HG02938 (cell line): Measurements from ENCODE around the gene TRAF1.

Experiments
- ATAC-seq: cut with Tn5 transposase; IDR thresholded peaks from one replicate; pipeline ENCODE4 v1.9.1; 2021; ENCODE audit warnings: mild to moderate bottlenecking, moderate library complexity; ENCODE audit not compliant: unreplicated experiment

Gene TRAF1

DNA sequence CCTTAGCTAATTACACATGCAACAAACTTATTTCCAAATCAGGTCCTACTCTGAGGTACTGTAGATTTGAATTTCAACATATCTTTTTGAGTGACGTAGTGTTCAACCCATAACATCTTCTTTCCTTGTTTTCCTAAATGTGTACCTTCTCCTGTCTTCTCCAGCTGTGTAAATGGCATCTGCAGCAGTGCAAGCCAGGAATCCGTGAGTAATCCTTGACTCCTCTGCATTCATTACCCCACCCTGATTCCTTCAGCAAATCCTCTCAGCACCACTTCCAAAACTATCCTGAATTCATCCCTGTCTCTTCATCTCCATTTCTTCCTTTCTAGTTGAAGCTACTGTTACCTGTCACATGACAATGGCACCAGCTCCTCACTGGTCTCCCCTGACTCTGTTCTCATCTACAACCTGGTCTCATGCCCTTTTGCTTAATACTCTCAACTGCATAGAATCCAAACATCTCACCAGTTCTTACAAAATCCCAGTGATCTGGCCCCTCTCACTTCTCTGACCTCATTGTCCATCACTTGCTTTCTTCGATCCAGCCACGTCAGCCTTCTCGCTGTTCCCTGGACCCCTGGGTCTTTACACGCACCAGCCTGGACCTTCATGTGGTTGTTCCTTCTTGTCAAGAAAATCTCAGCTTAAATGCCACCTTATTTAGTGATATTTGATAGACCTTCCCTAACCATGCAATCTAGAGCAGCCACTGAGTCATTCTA is 14.6 kb upstream of the TRAF1 start:
- ATAC-seq: no peak

DNA sequence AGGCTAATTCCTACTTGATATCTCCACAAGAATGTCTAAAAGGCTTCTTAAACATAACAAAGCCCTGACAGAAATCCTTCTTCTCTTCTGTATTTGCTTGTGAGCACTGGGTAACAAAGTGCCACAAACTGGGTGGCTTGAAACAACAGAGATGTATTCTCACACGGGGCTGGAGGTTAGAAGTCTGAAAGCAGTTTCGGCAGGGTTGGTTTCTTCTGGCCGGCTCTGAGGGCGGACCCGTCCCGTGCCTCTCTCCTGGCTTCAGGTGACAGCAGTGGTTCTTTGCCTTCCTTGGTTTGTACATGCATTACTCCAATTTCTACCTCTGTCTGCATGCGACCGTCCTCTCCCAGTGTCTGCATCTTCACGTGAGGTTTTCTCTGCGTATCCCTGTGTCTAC is 14.0 kb upstream of the TRAF1 start:
- ATAC-seq: no peak

GRCh38 chr9:120938851-120939250 is 12.3 kb upstream of the TRAF1 start:
- ATAC-seq: no peak

DNA sequence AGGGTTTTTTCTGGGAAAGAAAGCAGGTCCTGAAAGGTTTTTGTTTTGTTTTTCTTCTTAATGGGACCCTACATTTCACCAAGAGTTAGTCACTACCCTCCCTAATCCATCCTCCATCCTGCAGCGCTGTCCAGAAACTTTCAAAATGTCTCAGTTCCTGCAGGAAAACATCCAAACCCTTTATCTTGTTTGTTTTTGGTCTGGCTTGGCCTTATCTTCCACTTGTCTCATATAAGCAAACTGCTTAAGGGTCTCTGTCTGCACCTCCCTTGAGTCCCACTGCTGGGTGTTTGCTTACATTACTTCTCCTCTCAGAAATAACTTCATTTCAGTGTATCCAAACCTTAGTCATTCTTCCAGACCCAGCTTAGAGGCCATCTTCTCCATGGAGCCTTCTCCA is 11.0 kb upstream of the TRAF1 start:
- no peak for ATAC-seq

GRCh38 chr9:120937127-120937526 is 10.5 kb upstream of the TRAF1 start:
- ATAC-seq: no peak

DNA sequence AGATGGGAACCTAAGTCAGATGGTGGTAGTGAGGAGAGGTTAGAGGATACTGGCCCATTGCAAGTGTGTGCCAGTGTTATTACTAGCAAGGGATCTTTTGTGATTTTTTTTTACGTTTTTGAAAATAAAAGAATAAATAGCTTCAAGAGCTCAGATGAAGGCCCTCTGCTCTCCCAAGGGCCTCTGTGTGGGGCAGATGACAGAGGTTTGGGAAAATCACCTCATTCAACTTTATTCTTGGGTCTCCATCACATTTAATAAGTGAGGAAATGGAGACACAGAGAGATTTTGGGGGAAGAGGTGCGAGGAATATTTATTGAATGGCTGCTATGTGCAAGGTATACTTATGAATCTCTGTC is 10.1 kb upstream of the TRAF1 start:
- ATAC-seq: no peak

DNA sequence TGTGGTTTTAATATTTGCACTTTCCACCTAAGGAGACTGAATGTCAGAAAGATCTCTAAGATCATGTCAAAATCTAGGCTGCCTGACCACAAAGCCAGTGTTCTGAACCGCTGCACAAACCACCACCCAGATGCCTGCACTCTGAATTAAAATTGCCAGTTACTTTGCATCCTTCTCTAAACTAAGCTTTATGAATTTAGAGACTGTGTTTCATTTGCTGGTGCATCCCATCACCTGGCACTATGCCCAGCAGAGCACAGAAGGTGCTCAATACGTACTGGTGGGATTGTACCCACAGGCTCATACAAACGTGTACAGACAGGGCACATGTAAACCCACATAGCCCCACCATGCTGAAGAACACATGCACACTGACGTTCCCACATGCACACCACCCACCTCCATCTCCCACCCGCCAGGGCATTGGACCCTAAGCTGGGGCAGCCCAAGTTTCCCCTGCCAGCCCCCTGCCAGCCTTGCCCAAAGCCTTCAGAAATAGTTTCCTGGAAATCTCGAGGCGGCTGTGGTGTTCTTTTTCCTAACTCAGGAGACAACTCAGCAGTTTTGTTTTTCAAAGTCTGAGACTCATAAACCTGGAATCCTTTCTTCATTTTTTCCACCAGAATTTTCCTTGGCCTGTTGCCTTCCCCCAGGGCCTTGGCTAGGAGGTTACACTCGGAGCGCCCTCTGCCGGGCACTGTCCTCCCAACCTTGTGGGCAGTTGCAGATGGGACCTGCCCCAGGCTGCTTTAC is 9.6 kb upstream of the TRAF1 start:
- ATAC-seq: peak; percentile 30

DNA sequence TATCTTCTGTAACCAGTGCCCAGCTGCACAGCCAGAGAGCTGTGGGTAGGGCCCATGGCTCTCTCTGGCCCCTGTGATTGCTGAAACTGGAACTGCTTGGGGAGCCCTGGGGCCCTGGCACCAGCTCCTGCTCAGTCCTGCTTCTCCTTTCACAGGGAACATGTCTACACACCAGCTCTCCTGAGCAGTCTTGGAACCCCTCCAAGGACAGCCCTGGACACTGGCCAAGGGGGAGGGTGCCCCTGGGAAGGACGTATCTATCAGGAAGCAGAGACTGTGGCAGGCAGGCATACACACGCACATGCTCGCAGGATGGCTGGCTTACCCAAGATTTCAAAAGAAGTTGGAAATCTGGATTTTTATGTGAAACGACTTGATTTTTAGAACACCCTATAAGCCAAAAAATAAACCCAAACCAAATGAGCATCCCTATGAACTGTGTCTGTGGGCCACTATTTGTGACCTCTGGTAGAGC is 8.8 kb upstream of the TRAF1 start:
- no peak for ATAC-seq

GRCh38 chr9:120934281-120934680 is 7.7 kb upstream of the TRAF1 start:
- no peak for ATAC-seq

- ATAC-seq: no peak
Measured at GRCh38 chr9:120933310-120934055, 6.9 kb upstream of the TRAF1 start.

- peak; percentile 0 for ATAC-seq
Measured at GRCh38 chr9:120932086-120932823, 5.7 kb upstream of the TRAF1 start.

- peak; percentile 62 for ATAC-seq
Measured at GRCh38 chr9:120931231-120932085, 4.9 kb upstream of the TRAF1 start.

DNA sequence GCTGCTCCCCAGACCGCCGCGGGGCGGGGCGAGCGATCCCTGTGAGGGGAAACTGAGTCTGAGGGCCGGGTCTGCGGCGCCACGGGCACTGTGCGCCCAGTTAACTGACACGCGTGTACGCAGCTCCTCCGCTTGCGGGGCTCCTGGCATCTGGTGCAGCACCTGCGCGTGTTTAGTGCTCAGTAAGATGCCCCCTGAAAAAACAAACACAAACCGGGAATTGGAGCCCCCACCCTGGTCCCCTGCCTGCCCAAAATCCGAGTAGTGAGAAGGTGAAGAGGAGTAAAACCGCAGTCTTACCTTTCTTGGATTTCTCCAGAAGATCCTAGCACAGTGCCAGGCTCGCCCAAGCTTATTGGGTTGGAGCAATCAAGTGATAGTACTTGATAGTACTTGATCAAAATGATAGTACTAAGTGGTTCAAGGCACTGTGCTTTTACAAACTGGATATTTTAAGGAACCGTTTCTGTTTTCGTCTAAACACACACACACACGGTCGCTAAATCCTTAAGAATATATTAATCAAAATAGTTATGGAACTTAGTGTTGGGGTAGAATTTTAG is 2.7 kb upstream of the TRAF1 start:
- ATAC-seq: no peak

DNA sequence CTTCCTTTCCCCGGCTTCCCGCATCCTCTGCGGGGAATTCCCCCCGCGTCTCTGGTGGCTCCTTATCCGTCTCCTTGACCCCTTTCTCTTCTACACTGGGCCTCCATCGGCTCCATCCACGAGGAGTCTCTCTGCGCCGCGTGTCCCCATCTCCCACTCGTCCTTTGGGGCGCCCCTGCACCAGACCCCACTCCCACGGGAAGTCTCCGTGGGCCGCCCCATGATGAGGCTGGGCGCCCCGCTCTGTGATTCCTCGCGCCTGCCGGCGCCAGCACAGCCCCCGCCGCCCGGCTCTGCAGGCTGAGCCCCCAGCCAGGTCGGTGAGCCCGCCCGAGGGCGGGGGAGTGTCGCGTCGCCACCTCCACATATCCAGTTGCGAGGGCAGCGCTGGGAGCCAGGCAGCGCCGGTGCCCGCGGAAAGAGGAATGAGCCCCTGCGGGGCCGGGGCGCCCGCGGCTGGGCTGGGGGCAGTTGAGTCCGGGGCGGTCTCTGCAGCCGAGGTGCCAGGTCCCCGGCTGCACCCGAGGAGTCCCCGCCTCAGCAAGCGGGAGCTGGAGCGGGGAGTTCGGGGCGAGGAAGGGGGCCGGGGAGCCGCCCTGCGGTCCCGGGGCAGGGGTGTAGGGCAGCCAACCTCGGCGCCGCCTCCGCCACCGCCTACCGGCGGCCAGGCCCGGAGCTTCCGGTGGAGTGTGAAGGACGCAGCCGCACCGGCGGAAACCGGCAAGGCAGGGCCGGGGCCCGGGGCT is 2.1 kb upstream of the TRAF1 start:
- ATAC-seq: no peak

DNA sequence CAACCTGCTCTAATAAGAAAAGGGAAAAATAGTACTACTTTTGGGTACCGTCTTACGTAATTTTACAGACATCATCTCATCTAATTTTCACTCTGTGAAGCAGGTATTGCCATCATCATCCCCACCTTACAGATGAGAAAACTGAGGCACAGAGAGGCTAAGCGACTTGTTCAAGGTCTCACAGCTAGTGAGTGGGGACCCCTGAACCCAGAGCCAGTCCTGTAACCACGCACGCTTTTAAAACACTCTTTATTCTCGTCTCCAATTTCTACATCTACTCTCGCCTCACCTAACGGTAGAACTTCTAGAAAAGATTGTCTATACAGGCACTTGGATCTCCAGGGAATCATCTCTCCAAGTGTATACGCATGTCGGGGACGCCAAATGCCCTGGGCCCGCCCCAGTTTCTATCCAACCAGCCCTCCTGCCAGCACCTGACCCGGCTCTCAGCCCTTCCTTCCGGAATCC is 1.5 kb upstream of the TRAF1 start:
- no peak for ATAC-seq

DNA sequence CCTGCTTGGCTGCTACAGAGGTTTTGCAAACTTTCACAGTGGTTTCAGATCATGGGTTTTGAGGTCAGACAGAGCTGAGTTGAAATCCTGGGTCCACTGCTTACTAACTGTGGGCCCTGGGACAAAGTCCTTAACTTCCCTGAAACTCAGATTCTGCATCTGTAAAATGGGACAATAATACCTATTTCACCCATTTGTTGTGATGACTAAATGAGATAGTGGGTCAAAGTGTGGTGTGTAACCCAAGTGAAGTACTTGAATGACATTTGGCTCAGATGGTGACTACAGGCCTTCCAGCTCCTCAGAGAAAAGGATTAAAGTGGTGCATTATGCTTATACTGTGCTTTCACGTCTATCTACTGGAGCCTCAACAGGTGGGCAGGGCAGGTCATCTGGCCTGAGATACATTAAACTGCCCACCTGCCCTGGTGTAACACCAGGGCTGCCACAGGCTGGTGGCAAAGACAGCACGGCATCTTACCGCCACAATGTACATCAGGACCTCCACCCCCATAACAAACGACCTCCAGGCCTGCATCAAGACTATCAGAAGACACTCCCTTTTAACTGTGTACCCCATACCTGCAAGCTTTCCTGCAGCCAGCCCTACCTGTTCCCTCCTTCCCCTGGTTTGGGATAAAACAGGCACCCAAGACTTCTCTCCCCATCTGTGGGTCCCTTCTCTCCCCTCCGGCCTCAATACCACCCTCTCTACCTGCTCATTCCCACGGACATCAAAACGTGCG is 846 bp upstream of the TRAF1 start:
- ATAC-seq: no peak

DNA sequence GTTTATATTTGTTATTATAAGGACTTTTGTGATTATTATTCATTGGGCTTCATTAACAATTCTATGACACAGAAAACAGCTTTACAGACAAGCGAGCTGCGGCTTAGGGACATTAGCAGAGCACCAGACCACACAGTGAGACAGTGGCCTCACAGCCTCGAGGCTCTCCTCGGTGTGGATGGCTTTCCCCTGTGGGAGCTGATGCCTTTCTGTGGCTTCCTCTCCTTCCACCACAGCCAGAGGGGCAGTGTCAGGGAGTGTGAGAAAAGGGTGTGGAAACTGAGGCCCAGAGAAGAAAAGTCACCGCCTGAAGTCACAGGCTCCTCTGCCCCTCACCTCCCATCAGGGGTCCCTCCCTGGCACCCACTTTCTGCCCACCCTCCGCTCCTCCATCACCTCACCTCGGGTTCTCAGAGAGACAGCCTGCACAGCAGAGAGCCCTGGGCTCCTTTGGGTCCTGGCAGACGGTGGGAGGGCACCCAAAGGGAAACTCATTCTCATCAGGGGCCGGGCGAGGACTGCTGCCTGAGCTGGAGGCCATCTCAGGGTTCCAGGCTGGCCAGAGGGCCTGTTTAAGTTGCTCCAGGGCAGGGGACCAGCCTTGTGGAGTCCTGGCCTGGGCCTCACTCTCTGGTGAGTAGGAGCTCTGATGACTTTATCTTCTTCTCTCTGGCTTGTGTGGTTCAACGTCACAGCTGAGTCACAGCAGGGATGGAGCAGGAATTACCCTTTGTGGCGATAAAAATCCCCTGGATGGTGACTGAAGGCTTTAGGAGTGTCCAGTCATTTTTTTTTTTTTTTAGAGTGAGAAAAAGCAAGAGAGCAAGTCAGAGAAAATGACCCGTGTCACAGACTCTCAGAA is 830 bp downstream of the TRAF1 start:
- peak; percentile 51 for ATAC-seq
